Stimulated activated CD8-positive, alpha-beta memory T cell treated with anti-CD3 and anti-CD28 coated beads, Interleukin-4, amount 100 ng/mL, for 1 hour (primary cell): ENCODE data around the gene PAGR1.
"Not testable (repeated sequence)": the region's sequence is repeated elsewhere in the genome, so short reads cannot be mapped to it uniquely, and the experiment has no call there.

ENCODE experiments used
- DNase-seq, 2 donors: peaks; one replicate each; pipeline ENCODE4 v3.0.0-alpha.2; 2020; ENCODE audit warnings: low read depth in 2 of 2, low spot score in 1 of 2

Gene PAGR1

DNA sequence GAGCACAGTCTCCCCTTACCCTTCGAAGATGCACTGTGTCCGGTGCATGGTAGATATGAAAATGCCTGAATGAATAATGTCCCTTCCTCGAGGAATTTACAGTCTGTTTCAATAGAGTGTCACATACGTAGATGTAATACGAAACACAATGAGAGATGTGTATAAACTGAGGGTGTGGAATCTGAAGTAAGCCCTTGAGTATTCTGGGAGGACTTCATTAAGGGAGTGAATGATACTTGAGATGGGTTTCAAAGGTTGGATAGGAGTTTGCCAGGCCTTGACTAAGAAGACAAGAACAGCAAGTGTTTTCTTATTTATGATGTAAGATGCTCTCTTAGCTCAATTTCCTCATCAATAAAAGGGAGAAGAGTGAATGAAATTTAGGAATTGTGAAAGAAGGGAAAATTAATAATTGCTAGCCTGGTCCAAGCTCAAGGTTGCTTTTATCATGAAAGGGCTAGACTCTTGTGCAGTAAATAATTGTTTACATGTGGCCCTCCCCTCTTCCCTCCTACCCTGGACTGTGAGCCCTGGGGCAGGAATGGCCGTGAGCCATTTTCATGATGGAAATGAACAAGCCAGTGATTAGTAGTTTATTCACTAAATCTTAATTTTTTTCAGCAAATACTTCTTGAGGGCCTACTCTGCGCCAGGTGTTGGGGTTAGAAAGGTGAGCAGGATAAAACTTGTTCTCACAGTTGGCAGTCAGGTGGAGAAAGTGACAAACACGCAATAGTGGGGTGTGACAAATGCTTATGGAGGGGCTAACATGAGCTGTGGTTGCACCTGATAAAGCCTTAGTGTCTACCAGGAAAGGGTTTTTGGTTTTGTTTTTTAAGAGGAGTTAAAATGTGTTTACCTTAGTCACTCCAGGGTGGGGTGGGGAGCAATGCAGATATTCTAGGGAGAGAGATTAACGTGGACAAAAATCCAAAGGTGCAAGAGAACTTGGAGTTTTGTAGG, 23.8 kb upstream of the PAGR1 start:
- no peak for DNase-seq

DNA sequence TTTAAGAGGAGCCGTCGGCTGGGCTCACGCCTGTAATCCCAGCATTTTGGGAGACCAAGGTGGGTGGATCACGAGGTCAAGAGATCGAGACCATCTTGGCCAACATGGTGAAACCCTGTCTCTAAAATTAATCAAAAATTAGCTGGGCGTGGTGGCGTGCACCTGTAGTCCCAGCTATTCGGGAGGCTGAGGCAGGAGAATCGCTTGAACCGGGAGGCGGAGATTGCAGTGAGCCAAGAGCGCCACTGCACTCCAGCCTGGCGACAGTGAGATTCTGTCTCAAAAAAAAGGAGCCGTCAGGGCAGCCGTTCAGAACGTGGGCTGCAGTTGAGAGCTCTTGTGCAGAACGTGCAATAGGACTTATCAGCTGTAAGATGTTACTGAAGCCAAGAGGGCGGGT, 22.8 kb upstream of the PAGR1 start:
- DNase-seq = not testable (repeated sequence)

DNA sequence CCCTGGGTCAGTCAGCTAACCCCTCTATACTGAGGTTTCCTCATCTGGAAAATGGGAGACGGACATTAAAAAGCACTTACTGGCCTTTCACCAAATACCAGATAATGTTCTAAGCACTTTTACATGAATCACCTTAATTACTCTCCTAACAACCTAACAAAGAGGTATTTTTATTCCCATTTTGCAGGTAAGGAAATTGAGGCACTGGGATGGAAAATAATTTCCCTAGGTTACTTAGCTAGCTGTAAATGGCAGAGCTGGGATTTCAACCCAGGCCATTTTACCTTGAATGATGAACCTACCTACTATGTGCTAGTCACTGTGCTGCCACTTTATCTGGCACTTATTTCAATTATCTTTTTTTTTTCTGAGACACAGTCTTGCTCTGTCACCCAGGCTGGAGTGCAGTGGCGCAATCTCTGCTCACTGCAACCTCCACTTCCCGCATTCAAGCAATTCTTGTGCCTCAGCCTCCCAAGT, 21.7 kb upstream of the PAGR1 start:
- no peak for DNase-seq

DNA sequence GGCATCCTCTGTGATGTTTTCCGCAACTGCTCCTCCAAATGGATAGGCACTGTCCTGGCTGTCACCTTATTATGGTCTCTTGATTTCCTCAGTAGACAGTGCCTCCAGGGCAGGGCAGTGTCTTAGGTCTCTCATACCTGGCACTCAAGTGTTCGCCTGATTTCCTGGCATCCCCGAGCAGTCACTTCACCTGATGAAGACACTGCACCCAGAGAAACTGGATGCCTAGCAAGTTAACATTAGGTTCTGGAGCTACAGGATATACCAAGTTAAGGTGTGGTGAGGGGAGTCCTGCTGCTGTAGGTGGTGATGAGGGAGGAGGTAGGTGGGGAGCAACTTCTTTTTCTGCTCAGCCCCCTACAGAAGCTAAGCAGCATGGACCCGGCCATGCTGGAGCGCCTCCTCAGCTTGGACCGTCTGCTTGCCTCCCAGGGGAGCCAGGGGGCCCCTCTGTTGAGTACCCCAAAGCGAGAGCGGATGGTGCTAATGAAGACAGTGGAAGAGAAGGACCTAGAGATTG, 13.5 kb upstream of the PAGR1 start:
- DNase-seq = no peak

DNA sequence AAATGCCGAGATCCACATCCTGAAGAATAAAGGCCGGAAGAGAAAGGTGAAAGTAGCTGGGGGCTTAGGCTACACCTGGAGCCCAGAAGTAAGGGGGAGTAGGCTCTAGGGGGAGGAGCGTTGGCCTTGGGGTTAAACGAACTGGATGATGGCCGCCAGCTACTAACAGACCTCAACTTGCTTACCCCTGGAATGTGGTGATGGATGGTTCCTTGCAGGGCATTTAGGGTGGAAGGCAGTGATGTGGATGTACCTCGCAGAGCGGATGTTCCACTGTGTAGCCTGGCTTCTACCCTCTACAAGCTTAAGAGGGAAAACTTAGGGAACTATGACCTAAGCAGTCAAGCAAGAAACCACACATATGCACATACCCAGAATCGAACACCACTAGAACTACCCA, 11.9 kb upstream of the PAGR1 start:
- DNase-seq = no peak

DNA sequence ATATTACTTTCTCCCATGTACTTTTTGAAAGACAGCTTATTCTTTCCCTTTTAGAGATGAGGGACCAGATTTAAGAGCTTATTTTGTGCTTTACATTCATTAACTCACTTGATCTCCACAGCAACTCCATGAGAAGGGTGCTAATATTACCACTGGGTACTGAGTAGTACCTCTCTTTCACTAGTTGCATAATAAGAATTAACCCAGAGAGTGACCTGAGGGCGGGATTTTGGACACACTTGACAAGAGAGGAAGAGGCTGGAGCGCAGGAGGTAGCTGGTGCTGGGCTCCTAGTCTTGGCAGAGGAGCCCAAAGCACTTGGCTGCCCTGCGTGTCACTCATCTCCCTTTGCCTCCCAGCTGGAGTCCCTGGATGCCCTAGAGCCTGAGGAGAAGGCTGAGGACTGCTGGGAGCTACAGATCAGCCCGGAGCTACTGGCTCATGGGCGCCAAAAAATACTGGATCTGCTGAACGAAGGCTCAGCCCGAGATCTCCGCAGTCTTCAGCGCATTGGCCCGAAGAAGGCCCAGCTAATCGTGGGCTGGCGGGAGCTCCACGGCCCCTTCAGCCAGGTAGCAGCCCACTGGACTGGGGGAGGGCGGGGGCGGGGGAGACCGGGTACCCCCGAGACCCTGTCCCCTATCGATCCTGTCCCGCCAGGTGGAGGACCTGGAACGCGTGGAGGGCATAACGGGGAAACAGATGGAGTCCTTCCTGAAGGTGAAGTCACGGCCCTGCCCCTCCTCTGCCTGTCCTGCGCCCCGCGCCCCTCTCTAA, 11.3 kb upstream of the PAGR1 start:
- DNase-seq = no peak

DNA sequence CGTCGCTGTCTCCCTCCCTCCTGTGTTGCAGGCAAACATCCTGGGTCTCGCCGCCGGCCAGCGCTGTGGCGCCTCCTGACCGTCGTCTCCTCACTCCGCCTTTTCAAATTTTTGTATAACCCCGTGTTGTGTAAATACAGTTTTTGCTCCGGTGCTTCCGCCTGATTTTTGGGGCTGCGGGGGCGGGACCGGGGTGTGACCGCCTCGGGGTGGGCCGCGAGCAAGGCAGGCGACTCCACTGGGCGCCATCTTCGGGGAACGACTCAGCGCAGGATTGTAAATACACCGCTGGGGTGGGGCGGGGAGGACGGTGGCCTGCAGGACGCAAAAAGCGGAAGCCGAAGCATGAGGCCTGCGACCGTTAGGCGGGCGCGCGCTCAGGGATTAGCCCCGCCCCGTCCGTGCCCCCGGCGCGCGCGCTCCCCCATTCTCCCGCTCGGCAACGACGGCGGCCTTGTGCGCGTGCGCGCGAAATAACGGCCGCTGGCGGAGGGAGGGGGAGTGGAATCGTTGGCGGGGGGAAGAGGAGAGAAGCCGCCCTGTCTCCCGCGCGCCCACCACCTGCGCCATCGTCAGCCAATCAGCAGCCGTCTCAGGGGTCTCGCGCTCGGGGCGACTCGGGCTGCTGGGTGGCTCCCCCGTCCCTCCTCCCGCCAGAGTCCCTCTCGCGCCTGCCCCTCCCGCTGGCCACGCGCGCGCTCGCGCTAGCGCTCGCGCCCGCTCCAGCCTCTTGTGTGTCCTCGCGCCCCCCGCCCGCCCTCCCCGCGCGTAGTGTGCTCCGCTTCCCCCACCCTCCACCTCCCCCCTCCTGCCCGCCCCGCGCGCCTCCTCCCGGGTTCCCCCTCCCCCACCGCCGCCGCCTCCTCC, 10.5 kb upstream of the PAGR1 start:
- peak; percentile 95 to 97 for DNase-seq

DNA sequence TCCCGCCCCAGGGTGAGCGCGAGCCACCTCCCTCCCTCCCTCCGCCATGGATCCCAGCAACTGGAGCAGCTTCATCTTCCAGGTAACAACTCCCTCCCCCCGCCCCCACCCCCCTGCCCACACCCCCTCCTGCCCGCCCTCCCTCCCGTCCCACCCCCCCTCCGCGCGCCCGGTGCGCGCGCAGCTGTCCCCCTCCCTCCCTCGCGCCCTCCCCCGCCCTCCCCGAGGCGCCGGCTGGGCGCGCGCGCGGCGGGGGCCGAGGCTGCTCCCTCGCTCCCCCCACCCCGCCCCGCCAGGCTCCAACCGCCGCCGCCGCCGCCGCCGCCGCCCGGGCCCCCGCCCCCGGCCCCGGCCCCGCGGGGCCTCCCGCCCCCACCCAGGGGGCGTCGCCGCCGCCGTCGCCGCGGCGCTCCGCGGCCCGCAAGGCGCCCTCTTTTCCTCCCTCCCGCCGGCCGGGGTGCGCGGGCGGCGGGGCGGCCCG, 9.8 kb upstream of the PAGR1 start, which contains the start of gene MAZ:
Gene MAZ (plus strand): TSS at position 431 of the 481 bp plus-strand sequence. CDS start 173 bp downstream, outside the sequence.
- DNase-seq = peak in 1 of 2 donors; percentile 56

DNA sequence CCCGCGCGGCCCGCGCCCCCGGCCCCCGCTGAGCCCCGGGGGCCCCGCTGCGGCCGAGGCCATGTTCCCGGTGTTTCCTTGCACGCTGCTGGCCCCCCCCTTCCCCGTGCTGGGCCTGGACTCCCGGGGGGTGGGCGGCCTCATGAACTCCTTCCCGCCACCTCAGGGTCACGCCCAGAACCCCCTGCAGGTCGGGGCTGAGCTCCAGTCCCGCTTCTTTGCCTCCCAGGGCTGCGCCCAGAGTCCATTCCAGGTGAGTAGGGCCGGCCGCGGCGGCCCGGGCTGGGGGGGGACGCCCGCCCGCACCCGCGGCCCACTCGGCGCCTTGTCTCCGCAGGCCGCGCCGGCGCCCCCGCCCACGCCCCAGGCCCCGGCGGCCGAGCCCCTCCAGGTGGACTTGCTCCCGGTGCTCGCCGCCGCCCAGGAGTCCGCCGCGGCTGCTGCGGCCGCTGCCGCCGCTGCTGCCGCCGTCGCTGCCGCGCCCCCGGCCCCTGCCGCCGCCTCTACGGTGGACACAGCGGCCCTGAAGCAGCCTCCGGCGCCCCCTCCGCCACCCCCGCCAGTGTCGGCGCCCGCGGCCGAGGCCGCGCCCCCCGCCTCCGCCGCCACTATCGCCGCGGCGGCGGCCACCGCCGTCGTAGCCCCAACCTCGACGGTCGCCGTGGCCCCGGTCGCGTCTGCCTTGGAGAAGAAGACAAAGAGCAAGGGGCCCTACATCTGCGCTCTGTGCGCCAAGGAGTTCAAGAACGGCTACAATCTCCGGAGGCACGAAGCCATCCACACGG, 9.1 kb upstream of the PAGR1 start:
- no peak for DNase-seq

DNA sequence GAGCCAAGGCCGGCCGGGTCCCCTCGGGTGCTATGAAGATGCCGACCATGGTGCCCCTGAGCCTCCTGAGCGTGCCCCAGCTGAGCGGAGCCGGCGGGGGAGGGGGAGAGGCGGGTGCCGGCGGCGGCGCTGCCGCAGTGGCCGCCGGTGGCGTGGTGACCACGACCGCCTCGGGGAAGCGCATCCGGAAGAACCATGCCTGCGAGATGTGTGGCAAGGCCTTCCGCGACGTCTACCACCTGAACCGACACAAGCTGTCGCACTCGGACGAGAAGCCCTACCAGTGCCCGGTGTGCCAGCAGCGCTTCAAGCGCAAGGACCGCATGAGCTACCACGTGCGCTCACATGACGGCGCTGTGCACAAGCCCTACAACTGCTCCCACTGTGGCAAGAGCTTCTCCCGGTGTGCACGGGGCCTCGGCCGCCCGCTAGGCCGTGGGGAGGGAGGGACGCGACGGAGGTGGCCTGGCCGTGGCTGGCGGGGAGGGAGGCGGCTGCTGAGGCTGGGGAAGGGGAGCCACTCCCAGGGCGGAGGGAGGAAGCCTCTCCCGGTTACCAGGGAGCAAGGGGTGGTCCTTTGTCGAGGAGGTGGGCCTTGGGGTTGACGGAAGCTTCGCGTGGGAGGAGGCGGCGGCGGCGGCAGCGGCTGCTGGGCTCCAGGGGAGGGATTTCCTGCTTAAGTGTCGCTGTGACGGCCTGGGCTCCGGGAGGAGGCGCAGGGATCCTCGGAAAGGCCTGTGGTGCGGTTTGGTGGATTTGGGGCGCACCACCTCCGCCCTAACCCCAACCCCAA, 8.3 kb upstream of the PAGR1 start:
- DNase-seq = peak; percentile 63 to 74

DNA sequence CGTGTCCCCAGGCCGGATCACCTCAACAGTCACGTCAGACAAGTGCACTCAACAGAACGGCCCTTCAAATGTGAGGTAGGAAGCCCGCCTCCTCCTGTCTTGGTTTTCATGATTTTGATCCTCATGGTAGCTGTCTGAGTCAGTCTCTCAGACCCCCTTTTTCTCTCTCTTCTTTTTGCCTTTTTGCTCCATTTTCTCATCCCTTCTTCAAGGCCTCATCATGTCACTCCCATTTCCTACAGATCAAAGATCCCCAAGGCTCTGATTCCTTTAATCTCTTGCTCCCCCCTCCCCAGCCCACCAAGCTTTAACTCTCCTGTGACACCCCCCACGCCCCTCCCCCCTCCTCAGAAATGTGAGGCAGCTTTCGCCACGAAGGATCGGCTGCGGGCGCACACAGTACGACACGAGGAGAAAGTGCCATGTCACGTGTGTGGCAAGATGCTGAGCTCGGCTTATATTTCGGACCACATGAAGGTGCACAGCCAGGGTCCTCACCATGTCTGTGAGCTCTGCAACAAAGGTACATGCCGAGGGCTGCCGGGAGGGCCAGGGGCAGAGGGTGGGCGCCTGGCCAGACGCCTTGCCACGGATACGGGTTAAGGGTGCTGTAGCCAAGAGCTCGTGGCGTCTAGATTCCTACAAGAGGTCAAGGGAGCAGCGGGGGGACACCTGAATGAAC, 7.6 kb upstream of the PAGR1 start:
- no peak for DNase-seq

DNA sequence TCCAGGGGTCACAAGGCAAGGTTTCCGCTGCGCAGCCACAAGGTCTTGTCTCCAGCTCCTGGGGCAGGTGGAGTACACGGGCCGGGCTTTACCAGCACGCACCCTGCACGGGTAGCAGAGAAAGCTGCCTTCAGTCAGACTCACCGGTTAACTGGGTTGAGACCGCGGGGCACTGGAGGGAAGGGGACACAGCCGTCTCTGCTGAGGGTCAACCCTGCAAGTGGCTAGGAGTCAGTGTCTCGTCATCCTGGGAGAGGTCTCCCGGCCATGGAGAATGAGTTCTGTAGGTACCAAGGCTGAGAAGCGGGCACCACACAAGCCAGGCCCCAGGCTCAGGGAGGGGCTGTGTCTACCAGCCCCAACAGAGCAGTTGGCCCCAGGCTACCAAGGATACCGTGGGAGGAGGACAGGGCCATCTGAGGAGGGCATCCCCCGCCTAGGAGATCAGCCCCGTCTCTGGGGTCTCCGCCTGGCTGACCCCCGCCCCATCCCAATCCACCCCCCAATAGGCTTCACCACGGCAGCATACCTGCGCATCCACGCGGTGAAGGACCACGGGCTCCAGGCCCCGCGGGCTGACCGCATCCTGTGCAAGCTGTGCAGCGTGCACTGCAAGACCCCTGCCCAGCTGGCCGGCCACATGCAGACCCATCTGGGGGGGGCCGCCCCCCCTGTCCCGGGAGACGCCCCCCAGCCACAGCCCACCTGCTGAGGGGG, 6.8 kb upstream of the PAGR1 start:
- DNase-seq = no peak

DNA sequence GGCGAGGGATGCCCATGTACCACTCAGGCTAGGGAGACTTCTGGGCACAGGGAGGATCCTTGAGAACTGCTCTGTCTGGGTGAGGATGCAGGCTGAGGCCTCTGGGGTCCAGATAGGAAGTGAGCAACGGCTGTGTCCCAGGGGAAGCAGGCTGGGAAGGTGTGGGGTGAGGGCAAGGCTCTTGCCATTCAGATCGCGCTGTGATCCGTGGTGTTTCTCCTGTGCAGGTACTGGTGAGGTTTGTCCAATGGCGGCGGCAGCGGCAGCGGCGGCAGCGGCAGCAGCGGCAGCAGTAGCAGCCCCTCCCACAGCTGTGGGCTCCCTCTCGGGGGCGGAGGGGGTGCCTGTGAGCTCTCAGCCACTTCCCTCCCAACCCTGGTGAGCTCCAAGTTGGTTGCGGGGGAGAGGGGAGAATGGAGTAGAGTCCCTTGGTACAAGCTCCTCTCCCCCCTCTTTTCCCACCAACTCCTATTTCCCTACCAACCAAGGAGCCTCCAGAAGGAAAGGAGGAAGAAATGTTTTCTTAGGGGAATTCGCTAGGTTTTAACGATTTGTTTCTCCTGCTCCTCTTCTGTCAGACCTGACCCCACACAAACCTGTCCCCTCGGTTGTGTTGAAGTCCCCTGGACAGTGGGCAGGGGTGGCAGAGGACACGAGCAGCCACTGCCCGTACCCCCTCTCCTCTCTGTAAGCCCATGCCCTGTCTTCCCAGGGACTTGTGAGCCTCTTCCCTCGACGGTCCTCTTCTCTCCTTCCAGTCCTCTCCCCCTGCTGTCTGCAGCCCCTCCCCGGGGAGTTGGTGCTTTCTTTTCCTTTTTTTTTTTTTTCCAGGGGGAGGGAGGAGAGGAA, 5.9 kb upstream of the PAGR1 start:
- no peak for DNase-seq

DNA sequence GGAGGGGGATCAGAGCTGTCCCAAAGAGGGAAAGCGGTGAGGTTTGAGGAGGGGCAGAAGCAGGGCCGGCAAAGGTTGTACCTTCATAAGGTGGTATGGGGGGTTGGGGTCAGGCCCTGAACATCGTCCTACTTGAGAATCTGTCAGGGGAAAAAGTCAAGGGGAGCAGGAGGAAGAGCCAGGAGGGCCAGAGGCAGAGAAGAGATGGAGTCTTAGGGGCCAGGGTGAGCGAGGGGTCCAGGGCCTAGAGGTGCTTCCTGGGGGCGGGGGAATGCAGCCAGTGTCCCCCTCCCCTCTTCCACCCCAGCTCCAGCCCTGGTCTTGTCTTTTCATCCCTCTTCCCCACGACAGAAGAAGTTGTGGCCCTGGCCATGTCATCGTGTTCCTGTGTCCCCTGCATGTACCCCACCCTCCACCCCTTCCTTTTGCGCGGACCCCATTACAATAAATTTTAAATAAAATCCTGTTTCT, 5.2 kb upstream of the PAGR1 start:
- no peak for DNase-seq

DNA sequence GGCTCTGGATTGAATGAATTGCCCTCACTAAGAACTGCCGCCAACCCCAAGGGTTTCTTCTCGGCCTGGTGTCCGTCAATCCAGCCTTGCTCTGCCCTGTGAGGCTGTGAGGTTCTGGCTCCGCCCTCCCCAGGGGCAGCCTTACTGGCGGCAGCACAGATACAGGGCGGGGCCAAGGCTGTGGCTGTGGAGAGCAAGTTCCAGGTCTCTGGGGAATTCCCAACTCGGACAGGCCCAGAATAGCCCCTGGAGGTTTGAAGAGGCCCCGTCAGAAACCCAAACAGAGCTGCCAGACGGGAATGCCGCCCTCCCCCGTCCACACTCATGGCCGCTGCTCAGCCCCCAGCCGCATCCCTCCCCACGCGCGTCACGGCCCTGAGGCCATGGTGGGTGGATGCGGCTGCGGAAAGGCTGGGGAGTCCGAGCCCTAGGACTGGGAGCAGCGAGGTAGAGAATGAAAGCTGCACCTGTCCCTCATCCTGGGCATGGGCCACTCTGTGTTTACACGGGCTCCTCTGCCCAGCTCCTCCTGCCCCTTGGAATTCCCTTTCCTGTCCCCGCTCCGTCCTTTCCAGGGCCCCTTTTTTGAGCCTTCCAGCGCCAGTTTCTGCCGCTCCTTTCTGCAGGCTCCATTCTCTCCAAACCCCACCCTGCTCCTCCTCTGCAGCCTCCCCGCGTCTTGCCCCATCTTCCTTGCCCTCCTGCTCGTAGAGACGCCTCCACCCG, 4.6 kb upstream of the PAGR1 start:
- peak in 1 of 2 donors; percentile 42 for DNase-seq
